ENCODE data around the gene RNPS1. TPM values are rescaled to one million over a fixed set of nuclear protein-coding genes. Genes with fewer than 3 reads are reported as not detected.

RNPS1 gene
- total RNA-seq, 1 donor, result 95.0 TPM

DNA sequence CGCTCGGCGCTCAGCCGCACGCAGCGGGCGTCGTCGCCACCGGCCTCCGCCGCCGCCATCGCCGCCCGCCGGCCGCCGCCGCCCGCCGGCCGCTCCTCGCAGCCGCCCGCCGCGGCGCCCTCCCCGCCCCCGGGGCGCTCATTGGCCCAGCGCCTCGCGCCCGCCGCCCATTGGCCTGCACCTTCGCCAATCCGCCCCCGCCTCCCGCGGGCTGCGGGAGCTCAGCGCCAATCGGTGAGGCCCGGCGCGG lies 53.3 kb downstream of the RNPS1 start, which contains the start of gene PGP:
TSS of gene PGP (minus strand) at position 122 of the 250 bp plus-strand sequence. CDS start at position 59, 63 bp downstream.
- TF ChIP-seq, protein P1, sequence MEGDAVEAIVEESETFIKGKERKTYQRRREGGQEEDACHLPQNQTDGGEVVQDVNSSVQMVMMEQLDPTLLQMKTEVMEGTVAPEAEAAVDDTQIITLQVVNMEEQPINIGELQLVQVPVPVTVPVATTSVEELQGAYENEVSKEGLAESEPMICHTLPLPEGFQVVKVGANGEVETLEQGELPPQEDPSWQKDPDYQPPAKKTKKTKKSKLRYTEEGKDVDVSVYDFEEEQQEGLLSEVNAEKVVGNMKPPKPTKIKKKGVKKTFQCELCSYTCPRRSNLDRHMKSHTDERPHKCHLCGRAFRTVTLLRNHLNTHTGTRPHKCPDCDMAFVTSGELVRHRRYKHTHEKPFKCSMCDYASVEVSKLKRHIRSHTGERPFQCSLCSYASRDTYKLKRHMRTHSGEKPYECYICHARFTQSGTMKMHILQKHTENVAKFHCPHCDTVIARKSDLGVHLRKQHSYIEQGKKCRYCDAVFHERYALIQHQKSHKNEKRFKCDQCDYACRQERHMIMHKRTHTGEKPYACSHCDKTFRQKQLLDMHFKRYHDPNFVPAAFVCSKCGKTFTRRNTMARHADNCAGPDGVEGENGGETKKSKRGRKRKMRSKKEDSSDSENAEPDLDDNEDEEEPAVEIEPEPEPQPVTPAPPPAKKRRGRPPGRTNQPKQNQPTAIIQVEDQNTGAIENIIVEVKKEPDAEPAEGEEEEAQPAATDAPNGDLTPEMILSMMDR (IDR thresholded peaks at IDR 0.05; ENCODE audit: insufficient read depth, low read depth, low read length), result no peak

DNA sequence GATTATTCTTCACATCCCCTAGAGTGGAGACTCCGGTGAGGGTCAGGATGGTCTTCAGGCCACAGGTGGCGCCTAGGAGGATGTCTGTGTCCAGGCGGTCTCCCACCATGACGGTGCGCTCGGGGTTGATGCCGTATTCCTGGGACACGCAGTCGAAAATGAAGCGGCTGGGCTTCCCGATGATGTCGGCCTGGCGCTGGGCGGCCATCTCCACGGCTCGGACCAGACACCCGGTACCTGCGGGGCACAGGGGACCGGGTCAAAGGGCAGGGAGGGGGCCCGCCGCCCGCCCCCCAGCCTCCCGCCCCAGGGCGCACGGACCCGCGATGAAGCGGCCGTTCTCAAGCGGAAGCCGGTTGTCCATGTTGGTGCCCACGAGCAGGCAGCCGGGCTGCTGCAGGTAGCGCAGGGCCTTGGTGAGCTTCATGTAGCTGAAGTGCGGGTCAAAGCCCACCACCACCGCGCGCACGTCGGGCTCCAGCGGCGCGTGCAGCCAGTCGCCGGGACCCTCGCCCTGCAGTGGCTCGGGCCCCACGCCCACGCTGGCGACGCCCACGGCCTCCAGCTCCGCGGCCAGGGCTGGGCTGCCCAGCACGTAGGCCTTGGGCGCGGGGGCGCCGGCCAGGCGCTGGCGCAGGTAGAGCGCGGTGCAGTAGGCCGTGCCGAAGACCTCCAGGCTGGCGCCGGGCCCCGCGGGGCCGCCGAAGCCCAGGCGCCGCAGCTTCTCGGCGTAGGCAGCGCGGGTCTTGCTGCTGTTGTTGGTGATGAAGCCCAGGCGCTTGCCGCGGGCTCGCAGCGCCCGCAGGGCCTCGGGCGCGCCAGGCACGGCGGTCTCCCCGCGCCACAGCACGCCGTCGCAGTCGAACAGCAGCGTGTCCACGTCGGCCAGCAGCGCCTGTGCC lies 53.9 kb downstream of the RNPS1 start:
- peak; percentile 14 for DNase-seq (ENCODE audit: low read depth)
- TF ChIP-seq, protein P1 (IDR thresholded peaks at IDR 0.05; ENCODE audit: insufficient read depth, low read depth, low read length), result no peak
- peak overlapping the region; percentile 65 for H3K4me3 ChIP-seq (ENCODE audit: low read depth, low read length)

More for the DNA sequence above, 53.3 kb downstream of the RNPS1 start, which contains the start of gene PGP:
- H3K4me3 ChIP-seq (ENCODE audit: low read depth, low read length), result peak within 1 kb of the TSS; percentile 82
- no peak for DNase-seq (ENCODE audit: low read depth)

DNA sequence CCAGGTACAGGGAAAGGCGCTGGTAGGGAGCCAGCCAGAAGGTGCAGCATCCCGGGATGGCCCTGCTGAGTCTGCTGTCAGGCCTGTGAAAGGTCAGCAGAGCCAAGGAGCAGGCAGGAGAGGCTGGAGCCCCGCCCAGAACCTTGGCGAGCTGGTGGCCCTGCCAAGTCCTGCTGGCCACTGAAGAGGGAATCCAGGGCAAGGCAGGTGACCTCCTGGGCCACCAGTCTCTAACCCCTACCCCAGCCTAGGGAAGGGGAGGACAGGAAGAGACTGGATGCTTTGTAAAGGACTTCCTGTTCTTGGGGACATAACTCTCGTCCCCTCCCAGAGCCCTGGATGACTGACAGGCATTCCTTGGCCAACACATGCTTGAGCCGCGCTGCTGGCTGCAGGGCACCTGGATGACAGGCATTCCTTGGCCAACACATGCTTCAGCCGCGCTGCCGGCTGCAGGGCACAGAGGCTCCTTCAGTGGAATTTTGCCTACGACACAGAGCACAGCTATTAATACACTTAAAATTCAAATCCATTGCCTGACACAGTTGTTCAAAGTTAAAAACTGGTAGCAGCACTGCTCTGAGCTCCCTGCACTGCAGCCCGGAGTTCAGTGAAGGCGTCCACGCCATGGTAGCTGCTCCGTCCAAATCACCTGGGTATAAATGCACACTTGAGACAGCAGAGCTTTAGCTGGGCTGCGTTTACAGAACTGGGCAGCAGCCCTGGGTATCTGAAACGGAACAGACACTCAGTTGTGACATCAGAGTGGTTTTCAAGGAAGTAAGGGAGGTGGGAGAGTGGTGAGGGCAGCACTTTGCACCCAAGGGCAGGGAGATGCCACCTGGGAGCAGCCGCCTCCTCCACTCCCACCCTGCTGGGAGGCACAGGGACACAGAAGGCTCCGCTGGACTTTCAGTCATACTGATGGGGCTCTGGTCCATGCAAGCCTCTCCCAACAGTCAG lies 55.3 kb downstream of the RNPS1 start:
- H3K4me3 ChIP-seq (ENCODE audit: low read depth, low read length), result peak overlapping the region; percentile 65
- no peak for DNase-seq (ENCODE audit: low read depth)
- TF ChIP-seq, protein P1 (IDR thresholded peaks at IDR 0.05; ENCODE audit: insufficient read depth, low read depth, low read length), result no peak

DNA sequence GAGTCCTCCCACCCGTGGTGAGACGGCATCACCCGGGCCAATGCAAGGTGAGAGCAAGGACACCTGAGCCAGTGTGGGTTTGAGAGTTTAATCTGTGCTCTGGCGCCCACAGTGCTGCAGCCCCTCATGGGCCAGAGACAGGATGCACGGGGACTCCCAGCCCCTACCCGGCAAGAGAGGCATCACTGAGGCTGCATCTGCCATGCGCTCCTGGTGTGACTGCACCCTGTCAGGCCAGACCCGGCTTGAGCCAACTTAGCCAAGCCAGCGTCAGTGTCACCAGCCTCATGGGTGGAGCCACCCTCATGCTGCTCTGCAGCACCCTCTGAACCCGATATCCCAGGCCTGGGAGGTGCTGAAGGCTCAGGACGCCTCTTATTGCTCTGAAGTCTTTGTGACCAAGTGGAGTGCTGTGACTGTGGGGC lies 56.0 kb downstream of the RNPS1 start:
- TF ChIP-seq, protein P1 (IDR thresholded peaks at IDR 0.05; ENCODE audit: insufficient read depth, low read depth, low read length), result no peak
- H3K4me3 ChIP-seq (ENCODE audit: low read depth, low read length), result no peak overlapping the region
- no peak for DNase-seq (ENCODE audit: low read depth)

DNA sequence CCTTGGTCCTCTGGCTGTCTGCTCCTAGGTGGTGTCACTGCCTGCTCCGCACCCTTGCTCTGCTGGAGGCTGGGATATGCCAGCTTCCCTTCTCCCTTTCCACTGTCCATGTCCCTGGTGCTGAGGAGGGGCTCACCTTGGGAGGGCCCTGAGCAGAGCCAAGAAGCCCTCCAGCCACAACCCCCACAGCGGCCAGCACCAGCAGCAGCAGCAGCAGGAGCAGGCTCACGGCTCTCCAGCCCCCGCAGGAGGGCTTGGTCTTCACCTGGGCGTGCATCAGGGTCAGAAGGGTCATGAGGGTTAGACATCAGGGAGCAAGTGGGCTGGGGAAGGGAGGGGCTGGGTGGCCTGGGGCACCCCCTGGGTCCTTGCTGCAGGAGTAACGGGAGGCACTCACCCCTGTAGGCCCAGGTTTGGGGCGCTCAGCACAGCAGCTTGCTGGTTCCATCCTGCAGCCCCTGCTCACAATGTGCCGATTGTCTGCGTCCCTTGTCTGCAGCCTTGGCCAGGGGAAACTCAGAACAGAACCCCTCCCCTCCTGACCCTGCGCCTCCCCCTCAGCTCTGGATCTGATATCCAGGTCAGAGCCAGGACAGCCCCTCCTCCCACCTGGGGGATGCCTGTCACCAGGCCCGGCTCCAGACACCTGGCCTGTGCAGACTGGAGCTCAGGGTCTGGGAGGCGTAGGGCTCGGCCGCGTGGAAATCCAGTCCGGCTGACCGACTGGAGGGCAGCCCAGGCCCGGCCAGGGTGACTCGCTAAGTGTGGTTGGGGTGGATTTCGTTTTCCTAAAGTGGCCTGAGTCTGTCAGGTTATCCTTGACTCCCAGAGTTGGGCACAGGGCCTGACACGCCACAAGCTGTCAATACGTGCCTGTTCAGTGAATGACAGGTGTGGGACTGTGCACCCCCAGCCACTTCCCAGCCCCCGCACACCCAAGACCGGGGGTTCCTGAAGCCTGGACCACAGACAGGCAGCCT lies 57.2 kb downstream of the RNPS1 start, which contains the start of gene BRICD5:
TSS of gene BRICD5 (minus strand) at position 478 of the 980 bp plus-strand sequence. CDS start at position 448, 30 bp downstream.
- DNase-seq (ENCODE audit: low read depth), result no peak
- TF ChIP-seq, protein P1 (IDR thresholded peaks at IDR 0.05; ENCODE audit: insufficient read depth, low read depth, low read length), result no peak
- no peak within 1 kb of the TSS for H3K4me3 ChIP-seq (ENCODE audit: low read depth, low read length)

DNA sequence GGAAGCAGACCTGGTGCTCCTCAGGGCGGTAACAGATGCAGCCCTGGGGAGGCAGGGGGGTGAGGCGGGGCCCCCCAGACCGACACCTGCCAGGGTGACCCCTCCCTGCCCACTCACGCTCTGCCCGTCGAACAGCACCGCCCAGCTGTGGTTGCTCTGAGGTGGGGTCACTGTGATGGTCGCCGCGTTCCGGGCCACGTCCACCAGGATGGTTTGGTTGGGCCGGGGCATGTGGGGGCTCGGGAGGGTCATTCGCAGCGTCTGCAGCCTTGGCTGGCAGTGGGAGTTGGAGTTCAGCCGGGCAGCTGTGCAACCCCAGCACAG lies 58.0 kb downstream of the RNPS1 start:
- TF ChIP-seq, protein P1 (IDR thresholded peaks at IDR 0.05; ENCODE audit: insufficient read depth, low read depth, low read length), result no peak
- H3K4me3 ChIP-seq (ENCODE audit: low read depth, low read length), result no peak overlapping the region
- DNase-seq (ENCODE audit: low read depth), result no peak
